OCI-LY7 (cell line): ENCODE measurements around the gene INHBE. TPM values are rescaled to one million over a fixed set of nuclear protein-coding genes. Genes with fewer than 3 reads are reported as not detected.

Experiments
- BruUV-seq: library from RNA; stranded (reverse); fragments of 400-500 nt; replicated peaks from 2 replicates; lab custom pipeline; 2021; lab: Mats Ljungman, UMichigan
- CTCF ChIA-PET: fragments of 300-600 bp; sonication (Branson Sonifier 250); formaldehyde crosslinking; loops from one replicate; lab custom pipeline; 2022; ENCODE audit warnings: antibody characterized with exemption; ENCODE audit not compliant: unreplicated experiment; lab: Charles Lee
- POLR2A ChIA-PET: fragments of 300-600 bp; sonication (Branson Sonifier 250); formaldehyde crosslinking; loops from one replicate; lab custom pipeline; 2022; ENCODE audit warnings: antibody characterized with exemption; lab: Charles Lee
- DNase-seq: peaks from one replicate; pipeline ENCODE4 v3.0.0-alpha.2; 2015; ENCODE audit warnings: low spot score
- H2AFZ ChIP-seq: fragments of 200-600 bp; sonication (generic), shearing (Covaris generic); 2 replicates; pipeline ENCODE4 v1.6.1; 2014; ENCODE audit warnings: mild to moderate bottlenecking, antibody characterized with exemption, low read length, moderate library complexity
- H3K27ac ChIP-seq: fragments of 200-600 bp; sonication (generic); 2 replicates; pipeline ENCODE4 v1.5.1; 2014; ENCODE audit warnings: mixed run types, low read depth, mild to moderate bottlenecking, moderate library complexity, low read length, inconsistent platforms; ENCODE audit not compliant: poor library complexity, severe bottlenecking
- H3K36me3 ChIP-seq: fragments of 200-600 bp; sonication (generic); 2 replicates; pipeline ENCODE4 v1.6.1; 2014; ENCODE audit warnings: mild to moderate bottlenecking, antibody characterized with exemption, low read length, moderate library complexity, mixed read lengths; ENCODE audit not compliant: insufficient read depth
- H3K4me1 ChIP-seq: fragments of 200-600 bp; sonication (generic); 2 replicates; pipeline ENCODE4 v1.5.1; 2014; ENCODE audit warnings: mild to moderate bottlenecking, low read length; ENCODE audit not compliant: insufficient read depth, poor library complexity, severe bottlenecking
- H3K4me2 ChIP-seq: fragments of 200-600 bp; sonication (generic); 2 replicates; pipeline ENCODE4 v1.6.1; 2014; ENCODE audit warnings: mild to moderate bottlenecking, low read length
- H3K4me3 ChIP-seq: fragments of 200-600 bp; sonication (generic); 2 replicates; pipeline ENCODE4 v1.5.1; 2014; ENCODE audit warnings: mild to moderate bottlenecking, low read depth, low read length; ENCODE audit not compliant: poor library complexity, severe bottlenecking
- H3K79me2 ChIP-seq: fragments of 200-600 bp; sonication (generic); 2 replicates; pipeline ENCODE4 v1.6.1; 2016; ENCODE audit warnings: low read depth, mild to moderate bottlenecking, low read length, moderate library complexity, mixed read lengths; ENCODE audit not compliant: insufficient read depth
- H3K9me2 ChIP-seq: fragments of 200-600 bp; sonication (generic); 2 replicates; pipeline ENCODE4 v1.6.1; 2016; ENCODE audit warnings: mild to moderate bottlenecking, low read length, mixed read lengths; ENCODE audit not compliant: insufficient read depth
- H3K9me3 ChIP-seq: fragments of 200-600 bp; sonication (generic); 2 replicates; pipeline ENCODE4 v1.6.1; 2014; ENCODE audit warnings: mild to moderate bottlenecking, mixed run types, low read length, mixed read lengths
- H4K20me1 ChIP-seq: fragments of 200-600 bp; sonication (generic); 2 replicates; pipeline ENCODE4 v1.6.1; 2014; ENCODE audit warnings: mild to moderate bottlenecking, antibody characterized with exemption, low read length, moderate library complexity, mixed read lengths; ENCODE audit not compliant: insufficient read depth
- CTCF ChIP-seq: fragments of 200-600 bp; sonication (generic); conservative IDR thresholded peaks from 2 replicates; pipeline ENCODE4 v1.5.1; 2014; ENCODE audit warnings: mild to moderate bottlenecking, antibody characterized with exemption, low read length, moderate library complexity, mixed read lengths
- EZH2phosphoT487 ChIP-seq: fragments of 200-600 bp; sonication (generic); IDR thresholded peaks from 2 replicates; pipeline ENCODE4 v1.6.1; 2018; ENCODE audit warnings: low read depth, borderline replicate concordance, mild to moderate bottlenecking, mixed run types, antibody characterized with exemption, low read length, moderate library complexity, mixed read lengths
- intact Hi-C: fragments of 100-400 bp; cut with micrococcal nuclease; formaldehyde crosslinking; loops from one replicate; pipeline ENCODE4 v1.10.0; 2022; ENCODE audit not compliant: unreplicated experiment
- total RNA-seq, 2 experiments: library from RNA; depleted of rRNA in 1 of 2; stranded (reverse); fragments of >200 nt in 1 of 2; shearing (Covaris generic) in 1 of 2; gene quantifications; 2 replicates each; pipeline ENCODE4 v1.2.3, GENCODE V29; 2014 to 2022

INHBE gene
- total RNA-seq, 2 experiments from 2014 or later, result 3.2 to 4.0 TPM

GRCh38 chr12:57476993-57477709 is 22.0 kb downstream of the INHBE start:
- BruUV-seq, result TSS peak; percentile 68

GRCh38 chr12:57477710-57478681 is 22.9 kb downstream of the INHBE start:
- H3K4me3 ChIP-seq, result peak overlapping the region; percentile 76
- no peaks in the 10 kb centered on the region for H3K9me3 ChIP-seq
- POLR2A ChIA-PET, result interaction anchor here (0.5 to 1.9 kb wide), 8 partner anchors 8 to 236 kb away, joined by 3 to 9 read pairs (median 4); partner anchors contain the start of genes DDIT3 and INHBE
- CTCF ChIA-PET, result interaction anchor here (0.6 to 1.7 kb wide), 5 partner anchors 9 to 399 kb away, joined by 3 to 6 read pairs (median 3); no protein-coding TSS in a partner anchor
- peak overlapping the region; percentile 10; the same call in 1 of the 2 replicates for H2AFZ ChIP-seq
- no peaks in the 10 kb centered on the region for H3K9me2 ChIP-seq
- H3K79me2 ChIP-seq, result peaks cover 12% of the 10 kb centered on the region; the same call in 1 of the 2 replicates
- no peak for TF ChIP-seq CTCF
- TF ChIP-seq EZH2phosphoT487, result no peak
- DNase-seq, result peak; percentile 73
- peak overlapping the region; percentile 97 for H3K4me2 ChIP-seq
- no peaks in the 10 kb centered on the region for H4K20me1 ChIP-seq
- TSS peak; percentile 48 for BruUV-seq
- intact Hi-C loops, result loop anchor here (1.0 to 5.0 kb wide), 3 partner anchors 16 to 264 kb away; partner anchors contain the start of gene R3HDM2
- H3K27ac ChIP-seq, result peak overlapping the region; percentile 91
- peaks cover 59% of the 10 kb centered on the region for H3K4me1 ChIP-seq
- H3K36me3 ChIP-seq, result peaks cover 23% of the 10 kb centered on the region; the same call in 1 of the 2 replicates

More at GRCh38 chr12:57476993-57477709, 22.0 kb downstream of the INHBE start:
- Histone ChIP-seq H3K4me2 (peak overlapping the region; percentile 97), H3K4me3 (peak overlapping the region; percentile 76), H3K4me1 (peaks cover 54% of the 10 kb centered on the region), H3K9me3 (no peaks in the 10 kb centered on the region), H2AFZ (peak overlapping the region; percentile 5; the same call in 1 of the 2 replicates), H4K20me1 (no peaks in the 10 kb centered on the region), H3K79me2 (peaks cover 12% of the 10 kb centered on the region; the same call in 1 of the 2 replicates), H3K27ac (peak overlapping the region; percentile 91), H3K9me2 (no peaks in the 10 kb centered on the region), H3K36me3 (peaks cover 31% of the 10 kb centered on the region; the same call in 1 of the 2 replicates)
- ChIA-PET CTCF (interaction anchor here (0.9 to 1.4 kb wide), 2 partner anchors 10 to 19 kb away, joined by 3 to 5 read pairs; no protein-coding TSS in a partner anchor), POLR2A (interaction anchor here (0.5 to 1.9 kb wide), 10 partner anchors 9 to 265 kb away, joined by 3 to 9 read pairs (median 4); partner anchors contain the start of gene DDIT3)
- DNase-seq, result peak; percentile 51
- intact Hi-C loops, result loop anchor here (1.0 to 5.0 kb wide), 2 partner anchors 46 to 265 kb away; partner anchors contain the start of gene R3HDM2
- no peak for TF ChIP-seq EZH2phosphoT487
- TF ChIP-seq CTCF, result no peak
